Ishikawa (cell line): ENCODE results near the gene CCNA1.

Experiments
- CEBPB ChIP-seq: IDR thresholded peaks from 2 replicates; pipeline ENCODE4 v1.6.1; 2012
- CREB1 ChIP-seq: IDR thresholded peaks from 2 replicates; pipeline ENCODE4 v1.6.1; 2012; ENCODE audit warnings: low read depth
- EGR1 ChIP-seq: IDR thresholded peaks from 2 replicates; pipeline ENCODE4 v1.6.1; 2012
- EP300 ChIP-seq: IDR thresholded peaks from 2 replicates; pipeline ENCODE4 v1.6.1; 2012; ENCODE audit warnings: borderline replicate concordance
- FOXM1 ChIP-seq: IDR thresholded peaks from 2 replicates; pipeline ENCODE4 v1.6.1; 2012; ENCODE audit warnings: low read depth, borderline replicate concordance
- MAX ChIP-seq: IDR thresholded peaks from 2 replicates; pipeline ENCODE4 v1.6.1; 2012
- NFIC ChIP-seq: IDR thresholded peaks from 2 replicates; pipeline ENCODE4 v1.6.1; 2012
- RAD21 ChIP-seq: IDR thresholded peaks from 2 replicates; pipeline ENCODE4 v1.6.1; 2012; ENCODE audit warnings: low read depth
- TAF1 ChIP-seq: IDR thresholded peaks from 2 replicates; pipeline ENCODE4 v1.6.1; 2012; ENCODE audit warnings: low read depth, mild to moderate bottlenecking
- TCF12 ChIP-seq: IDR thresholded peaks from 2 replicates; pipeline ENCODE4 v1.6.1; 2012; ENCODE audit warnings: low read depth
- TEAD4 ChIP-seq: IDR thresholded peaks from 2 replicates; pipeline ENCODE4 v1.6.1; 2012
- USF1 ChIP-seq: IDR thresholded peaks from 2 replicates; pipeline ENCODE4 v1.6.1; 2012
- YY1 ChIP-seq: IDR thresholded peaks from 2 replicates; pipeline ENCODE4 v1.6.1; 2012; ENCODE audit warnings: low read depth
- ZBTB7A ChIP-seq: IDR thresholded peaks from 2 replicates; pipeline ENCODE4 v1.6.1; 2012; ENCODE audit warnings: low read depth
- TF ChIP-seq, protein P1 (sequence below): IDR thresholded peaks from 2 replicates; pipeline ENCODE4 v1.6.1; 2012; ENCODE audit warnings: low read depth, mild to moderate bottlenecking

The CCNA1 gene

DNA sequence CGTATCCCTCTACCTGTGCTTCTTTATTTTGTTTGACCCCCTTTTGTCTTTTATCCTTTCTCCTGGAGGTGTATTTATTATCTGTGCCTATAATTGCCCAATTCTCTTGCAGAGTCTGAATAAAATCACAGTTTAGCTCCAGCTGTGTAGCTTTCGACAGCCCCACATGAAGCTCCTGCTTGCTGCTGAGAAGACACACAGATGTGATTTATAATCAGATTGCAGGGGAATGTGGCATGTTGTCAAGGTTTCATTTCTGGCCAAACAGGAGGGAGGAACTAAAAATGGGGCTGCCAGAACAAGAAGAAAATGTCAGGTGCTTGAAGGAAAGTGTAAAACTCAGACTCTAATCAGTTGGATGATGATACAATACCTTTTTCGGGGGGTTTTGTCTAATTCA, 22.7 kb downstream of the CCNA1 start:
- TF ChIP-seq CREB1 = no peak
- TF ChIP-seq NFIC = no peak
- no peak for TF ChIP-seq EP300
- no peak for TF ChIP-seq USF1
- TF ChIP-seq, protein P1, sequence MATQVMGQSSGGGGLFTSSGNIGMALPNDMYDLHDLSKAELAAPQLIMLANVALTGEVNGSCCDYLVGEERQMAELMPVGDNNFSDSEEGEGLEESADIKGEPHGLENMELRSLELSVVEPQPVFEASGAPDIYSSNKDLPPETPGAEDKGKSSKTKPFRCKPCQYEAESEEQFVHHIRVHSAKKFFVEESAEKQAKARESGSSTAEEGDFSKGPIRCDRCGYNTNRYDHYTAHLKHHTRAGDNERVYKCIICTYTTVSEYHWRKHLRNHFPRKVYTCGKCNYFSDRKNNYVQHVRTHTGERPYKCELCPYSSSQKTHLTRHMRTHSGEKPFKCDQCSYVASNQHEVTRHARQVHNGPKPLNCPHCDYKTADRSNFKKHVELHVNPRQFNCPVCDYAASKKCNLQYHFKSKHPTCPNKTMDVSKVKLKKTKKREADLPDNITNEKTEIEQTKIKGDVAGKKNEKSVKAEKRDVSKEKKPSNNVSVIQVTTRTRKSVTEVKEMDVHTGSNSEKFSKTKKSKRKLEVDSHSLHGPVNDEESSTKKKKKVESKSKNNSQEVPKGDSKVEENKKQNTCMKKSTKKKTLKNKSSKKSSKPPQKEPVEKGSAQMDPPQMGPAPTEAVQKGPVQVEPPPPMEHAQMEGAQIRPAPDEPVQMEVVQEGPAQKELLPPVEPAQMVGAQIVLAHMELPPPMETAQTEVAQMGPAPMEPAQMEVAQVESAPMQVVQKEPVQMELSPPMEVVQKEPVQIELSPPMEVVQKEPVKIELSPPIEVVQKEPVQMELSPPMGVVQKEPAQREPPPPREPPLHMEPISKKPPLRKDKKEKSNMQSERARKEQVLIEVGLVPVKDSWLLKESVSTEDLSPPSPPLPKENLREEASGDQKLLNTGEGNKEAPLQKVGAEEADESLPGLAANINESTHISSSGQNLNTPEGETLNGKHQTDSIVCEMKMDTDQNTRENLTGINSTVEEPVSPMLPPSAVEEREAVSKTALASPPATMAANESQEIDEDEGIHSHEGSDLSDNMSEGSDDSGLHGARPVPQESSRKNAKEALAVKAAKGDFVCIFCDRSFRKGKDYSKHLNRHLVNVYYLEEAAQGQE = no peak
- no peak for TF ChIP-seq TAF1
- TF ChIP-seq TEAD4 = no peak
- no peak for TF ChIP-seq YY1
- TF ChIP-seq MAX = no peak
- TF ChIP-seq EGR1 = no peak
- TF ChIP-seq CEBPB = no peak
- no peak for TF ChIP-seq FOXM1
- TF ChIP-seq TCF12 = no peak
- TF ChIP-seq RAD21 = no peak
- no peak for TF ChIP-seq ZBTB7A

DNA sequence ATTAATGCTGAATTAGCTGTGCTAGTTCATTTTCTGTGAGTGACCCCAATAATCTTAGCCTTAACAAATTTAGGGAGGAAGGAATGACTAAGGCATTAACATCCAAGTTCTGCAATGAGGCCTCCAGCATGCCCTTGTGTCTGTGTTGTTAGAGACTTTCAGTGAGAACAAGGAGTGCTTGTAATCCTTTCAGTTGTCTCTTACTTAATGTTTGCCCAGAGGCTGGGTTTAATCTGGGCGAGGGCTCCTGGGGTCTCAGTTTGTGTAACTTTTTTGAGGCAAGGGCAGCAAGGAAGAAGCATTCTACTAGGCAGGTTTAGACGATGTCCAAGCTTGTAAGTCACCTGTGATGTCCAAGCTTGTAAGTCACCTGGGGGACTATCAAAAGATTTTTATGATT, 24.3 kb downstream of the CCNA1 start:
- TF ChIP-seq ZBTB7A (no peak), MAX (no peak)

DNA sequence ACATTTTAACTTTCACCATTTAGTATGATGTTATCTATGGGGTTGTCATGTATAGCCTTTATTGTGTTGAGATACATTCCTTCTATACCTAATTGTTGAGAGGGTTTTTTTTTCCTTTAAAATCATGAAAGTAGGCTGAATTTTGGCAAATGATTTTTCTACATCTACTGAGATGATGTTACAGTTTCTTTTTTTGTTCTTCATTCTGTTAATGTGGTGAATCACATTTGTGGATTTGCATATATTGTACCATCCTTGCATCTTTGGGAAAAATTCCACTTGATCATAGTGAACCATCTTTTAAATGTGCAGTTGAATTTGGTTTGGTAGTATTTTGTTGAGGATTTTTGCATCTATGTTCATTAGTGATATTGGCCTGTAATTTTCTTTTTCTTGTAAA, 29.2 kb downstream of the CCNA1 start:
- TF ChIP-seq, protein P1 = no peak
- TF ChIP-seq FOXM1 (no peak), TEAD4 (no peak), YY1 (no peak), CEBPB (no peak), MAX (no peak), RAD21 (no peak), ZBTB7A (no peak), TCF12 (no peak), EGR1 (no peak), TAF1 (no peak)

- no peak for TF ChIP-seq TAF1
- peak; percentile 73 for TF ChIP-seq RAD21
These were observed 43.2 kb downstream of the CCNA1 start for GRCh38 chr13:36475468-36475867.

GRCh38 chr13:36476661-36477060, 44.4 kb downstream of the CCNA1 start:
- TF ChIP-seq EGR1 = no peak
- TF ChIP-seq, protein P1 = no peak
- TF ChIP-seq CREB1 = no peak
- TF ChIP-seq FOXM1 = no peak
- no peak for TF ChIP-seq ZBTB7A
